Stimulated activated CD8-positive, alpha-beta memory T cell treated with anti-CD3 and anti-CD28 coated beads, Interleukin-4, amount 100 ng/mL, for 4 hours (primary cell): ENCODE measurements around the gene FYB1.

Source experiments
- DNase-seq, 2 donors: peaks; one replicate each; pipeline ENCODE4 v3.0.0-alpha.2; 2020; ENCODE audit warnings: low read depth in 2 of 2, low spot score in 1 of 2

FYB1 gene

GRCh38 chr5:39206630-39207321, 12.6 kb downstream of the FYB1 start:
- no peak for DNase-seq

DNA sequence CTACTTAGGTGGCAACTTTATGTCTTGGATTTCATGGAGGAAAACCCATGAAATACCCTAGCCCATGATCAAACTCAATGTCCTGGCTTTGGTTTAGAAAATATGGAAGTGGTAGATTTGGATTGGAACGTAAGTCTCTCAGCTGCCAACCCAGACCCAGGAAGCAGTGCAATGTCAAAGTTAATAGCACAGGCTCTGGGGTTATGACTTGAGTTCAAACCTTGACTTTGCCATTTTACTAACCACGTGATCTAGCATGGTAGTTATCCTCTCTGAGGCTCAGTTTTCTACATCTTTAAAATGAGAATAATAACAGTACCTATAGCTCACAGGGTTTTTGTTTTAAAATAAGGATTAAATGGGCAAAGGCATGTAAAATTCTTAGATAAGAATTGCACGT, 13.8 kb downstream of the FYB1 start:
- no peak for DNase-seq

DNA sequence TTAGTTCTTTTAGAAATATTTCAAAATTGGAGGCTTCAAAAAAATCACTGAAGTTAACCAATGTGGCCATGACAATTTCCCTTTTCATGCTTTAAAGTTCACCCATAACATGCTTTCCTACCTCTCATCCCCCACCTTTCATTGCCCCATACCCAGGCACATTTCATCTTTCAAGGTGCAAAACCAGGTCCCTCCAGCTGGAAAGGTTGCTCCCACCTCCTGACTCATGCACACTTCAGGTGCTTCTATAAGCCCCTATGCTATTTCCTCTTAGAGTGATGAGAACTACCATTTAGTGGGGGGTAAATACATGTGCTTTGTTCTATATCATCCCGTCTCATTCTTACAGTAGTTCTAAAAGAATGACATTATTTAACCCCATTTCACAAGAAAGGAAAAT, 15.4 kb downstream of the FYB1 start:
- no peak for DNase-seq

GRCh38 chr5:39203275-39203922, 16.0 kb downstream of the FYB1 start:
- no peak for DNase-seq

DNA sequence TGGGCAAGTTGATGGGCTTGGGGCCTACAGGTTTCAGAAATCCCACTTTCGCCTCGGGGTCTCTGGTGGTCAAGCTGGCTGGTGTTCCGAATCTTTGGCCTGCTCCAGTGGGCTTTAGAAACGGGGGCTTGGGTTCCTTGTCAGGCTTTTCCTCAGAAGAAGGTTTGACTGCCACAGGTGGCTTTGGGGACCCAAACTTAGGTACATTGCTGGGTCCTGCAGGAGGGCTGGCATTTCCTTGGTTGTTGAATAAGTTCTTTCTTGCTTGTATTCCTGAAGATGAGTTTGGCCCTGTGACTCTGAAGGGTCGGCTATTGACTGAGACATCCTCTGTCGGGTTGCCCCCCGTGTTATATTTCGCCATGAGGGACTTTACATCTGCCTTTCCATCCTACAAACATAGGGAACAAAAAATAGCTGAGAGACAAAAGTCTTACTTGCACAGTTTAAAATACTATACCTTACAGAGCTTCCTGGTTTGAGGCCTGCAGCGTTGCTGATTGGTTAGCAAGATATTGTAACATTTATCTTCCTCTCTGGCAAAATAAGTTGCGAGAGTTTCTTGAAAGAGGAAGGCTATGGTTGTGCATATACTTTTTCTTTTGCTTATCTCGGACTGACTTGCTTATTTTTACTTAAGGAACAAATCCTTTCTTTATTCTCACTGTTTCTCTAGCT, 16.6 kb downstream of the FYB1 start:
- no peak for DNase-seq

- DNase-seq: no peak
Measured at GRCh38 chr5:39201781-39202596, 17.4 kb downstream of the FYB1 start.

DNA sequence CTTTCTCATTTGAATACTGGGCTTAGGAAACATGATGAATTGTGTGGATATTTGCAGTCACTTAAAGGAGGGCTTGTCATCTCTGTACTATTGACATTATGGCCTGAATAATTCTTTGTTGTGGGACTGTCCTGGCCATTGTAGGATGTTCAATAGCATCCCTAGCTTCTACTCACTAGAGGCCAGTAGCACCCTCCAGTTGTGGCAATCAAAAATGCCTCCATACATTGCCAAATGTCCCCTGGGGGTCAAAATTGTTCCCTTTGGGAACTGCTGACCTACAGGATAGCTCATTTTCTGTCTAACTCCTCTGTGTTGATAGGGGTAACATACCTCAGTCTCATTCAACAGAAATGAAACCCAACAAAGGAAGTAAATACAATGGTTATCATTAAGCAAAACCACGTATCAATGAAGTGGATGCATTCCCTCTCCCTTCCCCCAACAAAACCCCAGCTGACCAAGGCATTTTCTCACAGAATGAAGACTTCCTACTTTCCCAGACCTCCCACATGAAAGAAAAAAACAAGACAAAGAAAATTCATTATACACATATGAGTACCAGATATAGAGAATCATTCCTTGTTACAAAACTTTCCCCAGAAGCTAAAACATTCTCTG, 18.1 kb downstream of the FYB1 start:
- DNase-seq: no peak

- DNase-seq: no peak
Measured at GRCh38 chr5:39200081-39200480, 19.3 kb downstream of the FYB1 start.

- DNase-seq: no peak
Measured at GRCh38 chr5:39199335-39199734, 20.0 kb downstream of the FYB1 start.

DNA sequence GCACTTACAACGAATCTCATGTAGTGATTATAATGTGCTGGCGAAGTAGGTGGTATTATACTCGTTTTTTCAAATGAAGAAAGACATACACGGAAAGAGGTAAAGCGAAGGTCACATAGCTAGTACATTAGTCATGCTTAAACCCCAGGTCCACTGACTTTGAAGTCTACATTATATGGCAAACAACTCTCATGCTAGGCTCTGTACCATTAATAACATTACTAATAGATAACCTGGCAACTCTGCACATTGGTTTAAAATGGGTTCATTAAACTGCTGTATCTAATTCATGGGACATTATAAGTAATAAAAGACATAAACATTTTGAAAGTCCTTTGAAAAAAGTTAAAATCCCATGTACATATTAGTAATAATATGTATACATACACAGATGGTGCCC, 21.2 kb downstream of the FYB1 start:
- no peak for DNase-seq

DNA sequence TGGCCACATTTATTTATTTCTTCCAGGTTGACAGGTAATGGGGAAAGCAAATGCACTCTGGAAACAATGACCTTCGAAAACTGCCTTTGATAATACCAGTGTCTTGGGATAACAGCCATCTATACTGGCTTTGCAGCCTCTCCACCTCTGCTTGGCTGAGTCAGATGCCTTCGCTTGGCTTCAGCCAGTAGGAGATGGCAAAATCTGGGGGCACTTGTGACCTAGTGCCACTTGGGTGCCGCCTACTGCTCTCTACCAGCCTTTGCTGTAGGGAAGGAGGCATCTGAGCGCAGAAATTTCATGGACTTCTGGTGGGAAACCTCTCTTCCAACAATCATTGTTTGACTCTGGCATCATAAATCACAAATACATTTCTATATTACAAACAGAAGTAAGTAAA, 21.8 kb downstream of the FYB1 start:
- DNase-seq: no peak

- no peak for DNase-seq
Measured at GRCh38 chr5:39195198-39195826, 24.1 kb downstream of the FYB1 start.

DNA sequence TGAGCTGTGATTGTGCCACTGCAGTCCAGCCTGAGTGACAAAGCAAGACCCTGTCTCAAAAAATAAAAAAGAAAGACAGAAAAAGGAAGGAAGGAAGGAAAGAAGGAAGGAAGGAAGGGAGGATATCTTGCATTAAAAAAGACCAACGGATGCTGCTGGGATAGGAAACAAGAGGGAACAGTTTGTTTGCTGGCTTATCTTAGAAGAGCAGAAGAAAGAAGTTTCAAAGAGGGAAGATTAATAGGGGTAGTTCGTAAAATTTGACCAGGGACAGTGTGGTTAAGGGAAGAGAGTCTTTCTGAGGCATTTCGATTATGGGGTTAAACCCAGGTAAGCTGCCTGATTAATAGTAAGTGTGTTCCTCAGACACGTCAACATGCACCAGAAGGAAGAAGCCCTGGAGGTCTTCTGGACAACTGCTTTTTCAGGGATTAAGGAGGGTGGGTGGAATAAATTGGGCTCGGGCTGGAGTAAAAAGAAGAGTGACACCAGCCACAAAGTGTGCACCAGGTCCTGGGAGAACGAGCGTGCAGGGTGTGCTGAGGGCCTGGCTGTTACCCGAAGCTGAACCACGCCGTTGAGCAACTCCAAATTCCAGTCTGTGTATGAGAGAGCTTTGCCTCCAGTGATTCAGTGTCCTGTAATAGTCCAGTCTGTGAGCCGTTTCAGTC, 24.8 kb downstream of the FYB1 start:
- DNase-seq: no peak

GRCh38 chr5:39193553-39194465, 25.6 kb downstream of the FYB1 start:
- no peak for DNase-seq

- DNase-seq: no peak
Measured at GRCh38 chr5:39192450-39193160, 26.8 kb downstream of the FYB1 start.

GRCh38 chr5:39191216-39191615, 28.1 kb downstream of the FYB1 start:
- no peak for DNase-seq

- no peak for DNase-seq
Measured at GRCh38 chr5:39190311-39191102, 28.9 kb downstream of the FYB1 start.
